NT2/D1 (cell line): Measurements from ENCODE around the gene TBCB.

Source experiments
- SUZ12 ChIP-seq: IDR thresholded peaks from 2 replicates; pipeline ENCODE4 v1.6.1; 2011; ENCODE audit not compliant: insufficient read length, insufficient read depth; ENCODE audit errors: extremely low read depth
- YY1 ChIP-seq: IDR thresholded peaks from 2 replicates; pipeline ENCODE4 v1.6.1; 2011; ENCODE audit not compliant: insufficient read length, insufficient read depth
- ZNF274 ChIP-seq: IDR thresholded peaks from 2 replicates; pipeline ENCODE4 v1.6.1; 2011; ENCODE audit warnings: mild to moderate bottlenecking, low read depth, low read length

DNA sequence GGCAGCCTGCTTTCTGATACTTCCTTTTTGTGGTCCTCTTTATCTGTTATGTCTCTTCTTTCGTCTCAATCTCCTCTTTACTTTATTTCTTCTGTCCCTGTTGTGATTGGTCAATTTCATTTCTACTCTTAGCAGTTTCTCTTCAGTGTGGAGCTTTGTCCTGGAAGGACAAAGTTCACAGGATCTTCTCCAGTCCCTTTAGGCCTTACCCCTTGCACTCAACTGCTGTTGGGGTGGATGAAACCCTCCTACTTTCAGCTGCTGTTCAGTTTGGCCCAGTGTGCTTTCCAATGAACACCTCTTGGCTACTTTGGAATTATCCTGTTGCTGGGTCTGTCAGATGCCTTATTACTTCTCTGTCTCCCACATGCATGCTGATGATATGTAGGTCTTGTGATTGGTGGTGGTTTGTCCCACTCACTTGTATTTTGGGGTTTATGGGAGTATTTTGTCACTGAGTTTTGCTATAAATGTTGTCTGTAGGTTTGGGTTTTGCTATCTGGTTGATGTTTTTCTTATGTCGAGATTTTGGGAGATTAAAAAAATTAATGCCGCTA lies 35.8 kb upstream of the TBCB start:
- TF ChIP-seq YY1: no peak
- no peak for TF ChIP-seq SUZ12
- TF ChIP-seq ZNF274: no peak
